HepG2 (cell line): ENCODE results near the gene NR3C2. TPM values are rescaled to one million over a fixed set of nuclear protein-coding genes. Genes with fewer than 3 reads are reported as not detected.

Experiments
- ATAC-seq: fragments of 200-7000 bp; cut with Tn5 transposase; 3 replicates; pipeline ENCODE4 v1.9.1; 2020; ENCODE audit warnings: mild to moderate bottlenecking, moderate library complexity
- BruUV-seq: library from RNA; stranded (reverse); fragments of 400-500 nt; replicated peaks from 2 replicates; lab custom pipeline; 2021; lab: Mats Ljungman, UMichigan
- CTCF ChIA-PET: fragments of 300-600 bp; formaldehyde crosslinking; extraction: SDS; loops from one replicate; lab custom pipeline; 2021; ENCODE audit warnings: low total read pairs, inconsistent platforms, low intra/inter-chr PET ratio; lab: Yijun Ruan, JAX
- POLR2A ChIA-PET: fragments of 350-600 bp; sonication (Branson Sonifier 250); formaldehyde crosslinking; loops from one replicate; lab custom pipeline; 2020; ENCODE audit warnings: antibody characterized with exemption, inconsistent platforms; lab: Yijun Ruan, JAX
- DNase-seq: peaks from one replicate; pipeline ENCODE4 v3.0.0-alpha.2; 2015; ENCODE audit warnings: low spot score
- FAIRE-seq: peaks from 3 replicates; lab custom pipeline; 2011; peaks lifted over from hg19 to GRCh38; lab: Jason Lieb, UNC
- H2AFZ ChIP-seq: one replicate; pipeline ENCODE4 v1.6.1; 2011; ENCODE audit warnings: low read length, inconsistent platforms
- H3K27ac ChIP-seq: fragments of 300-600 bp; 3 replicates; pipeline ENCODE4 v1.8.0; 2011; ENCODE audit warnings: mixed run types, mild to moderate bottlenecking, mixed read lengths, low read length, inconsistent platforms; ENCODE audit not compliant: insufficient read depth; ENCODE audit errors: extremely low read length
- H3K27me3 ChIP-seq, 2 experiments: fragments of 200-600 bp in 1 of 2; 2 replicates in 1 of 2; 3 replicates in 1 of 2; pipeline versions ENCODE4 v1.6.0 to v1.8.0; 2011; ENCODE audit warnings: low read length in 2 of 2, mild to moderate bottlenecking in 2 of 2, moderate library complexity in 2 of 2, inconsistent platforms in 1 of 2; ENCODE audit not compliant: insufficient read depth in 2 of 2, control insufficient read depth in 1 of 2
- H3K36me3 ChIP-seq, 2 experiments: fragments of 200-600 bp in 1 of 2; replicated peaks in 1 of 2; 2 replicates in 1 of 2; 3 replicates in 1 of 2; pipeline versions ENCODE4 v1.5.1 to v1.8.0; 2011; ENCODE audit warnings: low read length in 2 of 2, inconsistent platforms in 1 of 2; ENCODE audit not compliant: insufficient read depth in 2 of 2, control insufficient read depth in 1 of 2
- H3K4me1 ChIP-seq: 2 replicates; pipeline ENCODE4 v1.5.1; 2012; ENCODE audit warnings: low read length, inconsistent platforms; ENCODE audit not compliant: insufficient read depth
- H3K4me2 ChIP-seq: 2 replicates; pipeline ENCODE4 v1.6.0; 2011; ENCODE audit warnings: low read depth, low read length, inconsistent platforms
- H3K4me3 ChIP-seq, 3 experiments: fragments of 200-600 bp in 1 of 3; sonication (generic), shearing (Covaris generic) in 1 of 3; replicated peaks in 1 of 3; 2 replicates each; pipeline ENCODE4 v1.5.1; 2011 to 2016; ENCODE audit warnings: low read length in 3 of 3, inconsistent platforms in 2 of 3, low read depth in 2 of 3, mild to moderate bottlenecking in 2 of 3, control low read depth in 1 of 3, mixed read lengths in 1 of 3; ENCODE audit not compliant: insufficient read depth in 1 of 3
- H3K79me2 ChIP-seq: one replicate; pipeline ENCODE4 v1.6.1; 2011; ENCODE audit warnings: low read length, inconsistent platforms; ENCODE audit not compliant: insufficient read depth
- H3K9ac ChIP-seq: 2 replicates; pipeline ENCODE4 v1.6.0; 2011; ENCODE audit warnings: mild to moderate bottlenecking, low read depth, low read length, inconsistent platforms; ENCODE audit not compliant: insufficient read depth
- H3K9me3 ChIP-seq: 2 replicates; pipeline ENCODE4 v1.5.1; 2012; ENCODE audit warnings: mild to moderate bottlenecking, low read length
- H4K20me1 ChIP-seq: 2 replicates; pipeline ENCODE4 v1.6.0; 2011; ENCODE audit warnings: inconsistent platforms, mild to moderate bottlenecking, low read length, moderate library complexity; ENCODE audit not compliant: insufficient read depth
- CEBPB ChIP-seq: IDR thresholded peaks from 2 replicates; pipeline ENCODE4 v1.6.1; 2011; ENCODE audit warnings: low read depth, low read length, improper control_type of control experiment, borderline replicate concordance
- KAT2B ChIP-seq: fragments of 150-350 bp; IDR thresholded peaks from 2 replicates; pipeline ENCODE4 v1.6.1; 2014; ENCODE audit warnings: low read depth, low read length, borderline replicate concordance
- KLF13 ChIP-seq: sonication (generic); formaldehyde crosslinking; IDR thresholded peaks from 2 replicates; pipeline ENCODE4 v1.4.0; 2020; ENCODE audit warnings: mild to moderate bottlenecking, missing genetic modification reagents
- SMAD9 ChIP-seq: sonication (generic); formaldehyde crosslinking; IDR thresholded peaks from 2 replicates; pipeline ENCODE4 v1.5.1; 2020; ENCODE audit warnings: mild to moderate bottlenecking, missing genetic modification reagents
- THAP8 ChIP-seq: sonication (generic); formaldehyde crosslinking; IDR thresholded peaks from 2 replicates; pipeline ENCODE4 v1.5.1; 2020; ENCODE audit warnings: missing genetic modification reagents, mild to moderate bottlenecking, borderline replicate concordance
- ZBTB3 ChIP-seq: sonication (generic); formaldehyde crosslinking; IDR thresholded peaks from 2 replicates; pipeline ENCODE4 v1.4.0; 2020; ENCODE audit warnings: low read depth, mild to moderate bottlenecking, moderate library complexity, missing genetic modification reagents, borderline replicate concordance
- ZNF24 ChIP-seq: fragments of 450-650 bp; IDR thresholded peaks from 2 replicates; pipeline ENCODE4 v1.6.1; 2017; ENCODE audit warnings: antibody characterized with exemption, mild to moderate bottlenecking
- ZNF614 ChIP-seq: IDR thresholded peaks from 2 replicates; pipeline ENCODE4 v1.6.1; 2018; ENCODE audit warnings: missing biosample characterization, missing genetic modification reagents, inconsistent platforms, borderline replicate concordance
- ZNF788 ChIP-seq: sonication (generic); formaldehyde crosslinking; IDR thresholded peaks from 2 replicates; pipeline ENCODE4 v1.5.0; 2020; ENCODE audit warnings: mild to moderate bottlenecking, missing genetic modification reagents, borderline replicate concordance
- WGBS: methylation state at CpG from one replicate; pipeline ENCODE4 v1.1.6; 2017; ENCODE audit warnings: low lambda C conversion rate; 5-methylcytosine and 5-hydroxymethylcytosine counted together
- in situ Hi-C: cut with HindIII; loops from 2 replicates; pipeline ENCODE4 v1.10.0; 2017; ENCODE audit warnings: low pct_unique_long_range_greater_than_20kb; ENCODE audit not compliant: extremely low pct_ligation_motif_present
- intact Hi-C: fragments of 100-400 bp; cut with micrococcal nuclease; formaldehyde crosslinking; loops from one replicate; pipeline ENCODE4 v1.10.0; 2022; ENCODE audit not compliant: unreplicated experiment
- polyA plus RNA-seq, 8 experiments: library from polyadenylated mRNA; depleted of rRNA in 3 of 8; stranded (reverse) in 7 of 8; unstranded in 1 of 8; fragments of >200 nt; fragmentation: Illumina TruSeq in 4 of 8; extraction: Trizol in 4 of 8; gene quantifications; 2 replicates each; pipeline versions ENCODE4 v1.2.1 to v1.2.3, GENCODE V29; 2011 to 2016; ENCODE audit warnings: low read depth in 4 of 8, missing spikeins in 1 of 8, mixed read lengths in 1 of 8; ENCODE audit not compliant: insufficient read depth in 1 of 8
- total RNA-seq, 5 experiments: library from RNA; depleted of rRNA; stranded (reverse); fragments of >200 nt; fragmentation: Illumina TruSeq; extraction: Trizol; gene quantifications; 2 replicates each; pipeline ENCODE4 v1.2.3, GENCODE V29; 2016; ENCODE audit warnings: low read depth in 1 of 5

The NR3C2 gene
- total and polyA plus RNA-seq, 2 of the 13 experiments (the other 11 are each of a cell fraction or from before 2014, with no cell fraction given), result 0.26 to 0.46 TPM

DNA sequence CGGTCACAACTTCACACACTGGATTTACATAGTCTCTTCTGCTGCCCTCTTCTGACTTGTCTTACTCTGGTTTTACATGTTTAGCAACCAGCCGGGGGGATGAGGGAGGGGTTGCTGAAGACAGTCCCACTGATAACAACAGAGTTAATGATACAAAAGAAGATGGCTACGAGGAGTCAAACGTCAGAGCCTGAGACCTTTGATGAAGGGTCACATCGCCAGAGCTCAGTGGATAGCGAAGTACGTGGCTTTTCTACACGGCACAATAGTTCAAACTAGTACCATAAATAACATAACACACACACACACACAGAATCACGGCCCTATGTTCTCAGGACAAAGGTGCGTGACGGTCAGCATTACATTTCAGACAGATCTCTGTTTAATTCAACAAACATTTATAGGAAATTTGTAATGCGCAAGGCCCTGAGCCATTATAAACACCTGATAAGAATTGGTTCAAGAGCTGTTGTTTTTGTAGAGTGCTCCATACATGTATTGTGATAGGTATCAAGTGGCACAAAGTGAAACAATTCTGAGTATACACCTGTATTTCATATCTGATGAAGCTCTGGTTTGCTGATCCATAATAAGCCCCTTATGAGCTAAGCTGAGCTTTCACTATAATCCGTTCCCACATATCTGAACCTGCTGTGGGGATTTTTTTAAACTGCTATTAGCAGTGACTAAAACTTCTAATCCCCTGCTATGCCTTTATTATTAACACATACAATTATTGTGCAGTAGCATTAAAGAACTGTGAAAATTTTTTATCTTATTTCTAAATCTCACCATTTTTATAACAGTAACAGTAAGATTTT is 100.0 kb downstream of the NR3C2 start:
- ChIA-PET CTCF (no interaction called here), POLR2A (no interaction called here)
- H3K4me1 ChIP-seq, result no peaks in the 10 kb centered on the region
- no peak overlapping the region for H2AFZ ChIP-seq
- DNase-seq (no peak), ATAC-seq (no peak), FAIRE-seq (no peak)
- no TSS peak for BruUV-seq
- no peaks in the 10 kb centered on the region for H3K79me2 ChIP-seq
- no peaks in the 10 kb centered on the region for H3K9me3 ChIP-seq
- H3K4me3 ChIP-seq, result no peak overlapping the region
- 19% methylated on average over 9 of the region's 13 CpGs for WGBS
- no peak overlapping the region for H3K4me2 ChIP-seq
- no peaks in the 10 kb centered on the region; a peak in 1 of 5 replicates for H3K27me3 ChIP-seq
- in situ Hi-C loops (no loop called here), intact Hi-C loops (no loop called here)
- H3K27ac ChIP-seq, result no peak overlapping the region
- H3K9ac ChIP-seq, result no peak overlapping the region
- TF ChIP-seq ZNF24 (no peak), KAT2B (no peak), ZNF614 (no peak), ZBTB3 (no peak), KLF13 (CRISPR knock-in tag) (no peak), ZNF788 (CRISPR knock-in tag) (no peak)
- TF ChIP-seq, all 625 proteins: peak for 0
- no peaks in the 10 kb centered on the region for H3K36me3 ChIP-seq
- H4K20me1 ChIP-seq, result no peaks in the 10 kb centered on the region

DNA sequence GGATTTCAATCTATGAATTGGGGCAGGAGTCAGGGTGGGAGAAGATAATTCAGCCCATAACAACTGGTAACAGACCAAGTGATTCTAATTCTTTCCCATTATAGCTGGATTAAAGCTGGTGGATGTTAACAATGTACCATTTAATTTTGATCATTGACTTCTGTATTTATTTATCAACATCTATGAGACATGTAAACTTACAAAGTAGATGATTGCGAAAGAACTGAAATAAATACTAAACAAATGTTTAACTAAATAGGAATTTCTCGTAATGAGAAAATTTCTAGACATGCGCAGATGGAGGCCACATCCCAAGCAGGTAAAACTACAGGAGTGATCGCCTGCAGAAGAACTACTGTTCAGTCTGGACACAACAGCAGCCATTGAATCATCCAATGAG is 107.1 kb downstream of the NR3C2 start:
- ChIA-PET POLR2A (no interaction called here), CTCF (no interaction called here)
- TF ChIP-seq CEBPB, result 0 out of 2 replicates have a peak, but pooled peaks have one; percentile 13
- TF ChIP-seq THAP8 (CRISPR knock-in tag), result no peak
- TF ChIP-seq SMAD9 (CRISPR knock-in tag), result no peak
- Histone ChIP-seq H3K4me3 (no peak overlapping the region), H3K9ac (no peak overlapping the region), H3K79me2 (no peaks in the 10 kb centered on the region), H3K27ac (no peak overlapping the region), H3K27me3 (0 out of 5 replicates have a peak, but pooled peaks cover 0 to 3% of the 10 kb centered on the region in 2 experiments), H3K9me3 (no peaks in the 10 kb centered on the region), H3K4me1 (no peaks in the 10 kb centered on the region), H4K20me1 (no peaks in the 10 kb centered on the region), H2AFZ (no peak overlapping the region), H3K4me2 (no peak overlapping the region), H3K36me3 (no peaks in the 10 kb centered on the region)
- ATAC-seq (no peak), FAIRE-seq (no peak), DNase-seq (no peak)
- 49% methylated on average over 4 of the region's 4 CpGs for WGBS
- intact Hi-C loops, result no loop called here
- in situ Hi-C loops, result no loop called here
- no TSS peak for BruUV-seq
